ENCODE results near the gene DGLUCY.

The DGLUCY gene

GRCh38 chr14:91067186-91067585, 46.7 kb upstream of the DGLUCY start:
- Histone ChIP-seq H3K4me1 (ENCODE audit: control insufficient read depth, insufficient read depth, low read length) (no peaks in the 10 kb centered on the region), H3K27ac (ENCODE audit: extremely low read depth, low read depth, low read length) (no peak overlapping the region), H3K9me3 (ENCODE audit: control insufficient read depth, insufficient read depth, low read depth, low read length) (no peaks in the 10 kb centered on the region; the same call in 1 of the 2 replicates), H3K36me3 (ENCODE audit: control insufficient read depth in 2 of 2, insufficient read depth in 1 of 2, low read length in 2 of 2) (no peaks in the 10 kb centered on the region), H3K4me3 (ENCODE audit: low read depth, low read length) (no peak overlapping the region)
- CTCF ChIA-PET, result no interaction called here
- POLR2A ChIA-PET, result no interaction called here
- TF ChIP-seq ZNF280C (tag by site-specific recombination; IDR thresholded peaks at IDR 0.05) (no peak), KLF8 (tag by site-specific recombination; IDR thresholded peaks at IDR 0.05) (no peak), SCRT2 (tag by site-specific recombination; IDR thresholded peaks at IDR 0.05) (no peak), ZNF777 (tag by site-specific recombination; IDR thresholded peaks at IDR 0.05; ENCODE audit: borderline replicate concordance) (no peak), ZNF768 (tag by site-specific recombination; IDR thresholded peaks at IDR 0.05) (no peak), ZNF24 (tag by site-specific recombination; IDR thresholded peaks at IDR 0.05) (no peak), ZNF274 (IDR thresholded peaks at IDR 0.05; ENCODE audit: low read length) (no peak), ZNF274 (tag by site-specific recombination; IDR thresholded peaks at IDR 0.05; ENCODE audit: borderline replicate concordance) (no peak), ZBTB10 (tag by site-specific recombination; IDR thresholded peaks at IDR 0.05) (no peak), ZNF23 (tag by site-specific recombination; IDR thresholded peaks at IDR 0.05; ENCODE audit: borderline replicate concordance) (no peak), ZNF239 (tag by site-specific recombination; IDR thresholded peaks at IDR 0.05) (no peak), ZNF140 (tag by site-specific recombination; IDR thresholded peaks at IDR 0.05) (no peak), ZNF266 (tag by site-specific recombination; IDR thresholded peaks at IDR 0.05; ENCODE audit: low read depth) (no peak), ZNF221 (tag by site-specific recombination; IDR thresholded peaks at IDR 0.05; ENCODE audit: borderline replicate concordance) (no peak)
- TF ChIP-seq, protein P1, sequence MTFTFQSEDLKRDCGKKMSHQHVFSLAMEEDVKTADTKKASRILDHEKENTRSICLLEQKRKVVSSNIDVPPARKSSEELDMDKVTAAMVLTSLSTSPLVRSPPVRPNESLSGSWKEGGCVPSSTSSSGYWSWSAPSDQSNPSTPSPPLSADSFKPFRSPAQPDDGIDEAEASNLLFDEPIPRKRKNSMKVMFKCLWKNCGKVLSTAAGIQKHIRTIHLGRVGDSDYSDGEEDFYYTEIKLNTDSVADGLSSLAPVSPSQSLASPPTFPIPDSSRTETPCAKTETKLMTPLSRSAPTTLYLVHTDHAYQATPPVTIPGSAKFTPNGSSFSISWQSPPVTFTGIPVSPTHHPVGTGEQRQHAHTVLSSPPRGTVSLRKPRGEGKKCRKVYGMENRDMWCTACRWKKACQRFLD (tag by site-specific recombination; IDR thresholded peaks at IDR 0.05), result no peak

GRCh38 chr14:91068642-91069041, 45.2 kb upstream of the DGLUCY start:
- no peak overlapping the region for H3K4me3 ChIP-seq (ENCODE audit: low read depth, low read length)
- H3K9me3 ChIP-seq (ENCODE audit: control insufficient read depth, insufficient read depth, low read depth, low read length), result no peaks in the 10 kb centered on the region; the same call in 1 of the 2 replicates
- H3K36me3 ChIP-seq (ENCODE audit: control insufficient read depth in 2 of 2, insufficient read depth in 1 of 2, low read length in 2 of 2), result no peaks in the 10 kb centered on the region
- ChIA-PET POLR2A (no interaction called here), CTCF (no interaction called here)
- H3K27ac ChIP-seq (ENCODE audit: extremely low read depth, low read depth, low read length), result no peak overlapping the region
- H3K4me1 ChIP-seq (ENCODE audit: control insufficient read depth, insufficient read depth, low read length), result no peaks in the 10 kb centered on the region
- TF ChIP-seq ZNF292 (tag by site-specific recombination; IDR thresholded peaks at IDR 0.05; ENCODE audit: borderline replicate concordance, low read depth), result no peak
- no peak for TF ChIP-seq ZNF175 (tag by site-specific recombination; IDR thresholded peaks at IDR 0.05)
- no peak for TF ChIP-seq ZSCAN23 (tag by site-specific recombination; IDR thresholded peaks at IDR 0.05)
- TF ChIP-seq ZNF623 (tag by site-specific recombination; IDR thresholded peaks at IDR 0.05), result no peak
- no peak for TF ChIP-seq ZNF148 (tag by site-specific recombination; IDR thresholded peaks at IDR 0.05; ENCODE audit: borderline replicate concordance)
- TF ChIP-seq, protein P2, sequence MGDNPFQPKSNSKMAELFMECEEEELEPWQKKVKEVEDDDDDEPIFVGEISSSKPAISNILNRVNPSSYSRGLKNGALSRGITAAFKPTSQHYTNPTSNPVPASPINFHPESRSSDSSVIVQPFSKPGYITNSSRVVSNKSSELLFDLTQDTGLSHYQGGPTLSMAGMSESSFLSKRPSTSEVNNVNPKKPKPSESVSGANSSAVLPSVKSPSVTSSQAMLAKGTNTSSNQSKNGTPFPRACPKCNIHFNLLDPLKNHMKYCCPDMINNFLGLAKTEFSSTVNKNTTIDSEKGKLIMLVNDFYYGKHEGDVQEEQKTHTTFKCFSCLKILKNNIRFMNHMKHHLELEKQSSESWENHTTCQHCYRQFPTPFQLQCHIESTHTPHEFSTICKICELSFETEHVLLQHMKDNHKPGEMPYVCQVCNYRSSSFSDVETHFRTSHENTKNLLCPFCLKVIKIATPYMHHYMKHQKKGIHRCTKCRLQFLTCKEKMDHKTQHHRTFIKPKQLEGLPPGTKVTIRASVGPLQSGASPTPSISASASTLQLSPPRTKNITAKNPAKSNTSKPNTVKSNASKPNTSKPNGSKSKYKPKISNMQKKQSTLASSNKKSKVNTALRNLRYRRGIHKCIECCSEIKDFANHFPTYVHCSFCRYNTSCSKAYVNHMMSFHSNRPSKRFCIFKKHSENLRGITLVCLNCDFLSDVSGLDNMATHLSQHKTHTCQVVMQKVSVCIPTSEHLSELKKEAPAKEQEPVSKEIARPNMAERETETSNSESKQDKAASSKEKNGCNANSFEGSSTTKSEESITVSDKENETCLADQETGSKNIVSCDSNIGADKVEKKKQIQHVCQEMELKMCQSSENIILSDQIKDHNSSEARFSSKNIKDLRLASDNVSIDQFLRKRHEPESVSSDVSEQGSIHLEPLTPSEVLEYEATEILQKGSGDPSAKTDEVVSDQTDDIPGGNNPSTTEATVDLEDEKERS (tag by site-specific recombination; IDR thresholded peaks at IDR 0.05), result no peak
- no peak for TF ChIP-seq ZSCAN16 (tag by site-specific recombination; IDR thresholded peaks at IDR 0.05)
- no peak for TF ChIP-seq ZNF776 (tag by site-specific recombination; IDR thresholded peaks at IDR 0.05; ENCODE audit: borderline replicate concordance)
- TF ChIP-seq ZNF157 (tag by site-specific recombination; IDR thresholded peaks at IDR 0.05), result no peak
- TF ChIP-seq ZNF747 (tag by site-specific recombination; IDR thresholded peaks at IDR 0.05), result no peak
- TF ChIP-seq ZNF501 (tag by site-specific recombination; IDR thresholded peaks at IDR 0.05), result no peak
